K562 (cell line): ENCODE data around the gene COG6. TPM values are rescaled to one million over a fixed set of nuclear protein-coding genes. Genes with fewer than 3 reads are reported as not detected.

ENCODE experiments used
- CBX2 ChIP-seq: fragments of 200-600 bp; sonication (generic); IDR thresholded peaks from one replicate; pipeline ENCODE4 v1.6.1; 2012; ENCODE audit warnings: mild to moderate bottlenecking, low read length, inconsistent platforms; ENCODE audit not compliant: insufficient read depth, poor library complexity, severe bottlenecking
- HMGN3 ChIP-seq: IDR thresholded peaks from 2 replicates; pipeline ENCODE4 v1.6.1; 2011; ENCODE audit warnings: borderline replicate concordance, low read depth, mild to moderate bottlenecking, mixed read lengths, low read length; ENCODE audit not compliant: insufficient read length; ENCODE audit errors: extremely low read depth
- JUN ChIP-seq, 2 experiments: sonication (generic) in 1 of 2; formaldehyde crosslinking in 1 of 2; IDR thresholded peaks; 2 replicates each; pipeline versions ENCODE4 v1.6.1 to v1.8.0; 2012 to 2022; ENCODE audit warnings: borderline replicate concordance in 2 of 2, mild to moderate bottlenecking in 2 of 2, improper control_type of control experiment in 1 of 2, low read depth in 1 of 2, low read length in 1 of 2, missing genetic modification reagents in 1 of 2
- L3MBTL2 ChIP-seq: fragments of 450-650 bp; IDR thresholded peaks from 2 replicates; pipeline ENCODE4 v1.6.1; 2016; ENCODE audit warnings: mild to moderate bottlenecking, moderate library complexity
- LEF1 ChIP-seq: fragments of 450-650 bp; IDR thresholded peaks from 2 replicates; pipeline ENCODE4 v1.6.1; 2016; ENCODE audit warnings: mild to moderate bottlenecking
- MGA ChIP-seq: fragments of 450-650 bp; IDR thresholded peaks from 2 replicates; pipeline ENCODE4 v1.6.1; 2016; ENCODE audit warnings: mild to moderate bottlenecking, moderate library complexity
- NELFE ChIP-seq: IDR thresholded peaks from 2 replicates; pipeline ENCODE4 v1.6.1; 2011; ENCODE audit warnings: mild to moderate bottlenecking; ENCODE audit not compliant: insufficient read depth, insufficient read length
- NFRKB ChIP-seq: fragments of 450-650 bp; IDR thresholded peaks from 2 replicates; pipeline ENCODE4 v1.6.1; 2016; ENCODE audit warnings: low read depth
- NR3C1 ChIP-seq: sonication (generic); formaldehyde crosslinking; IDR thresholded peaks from 2 replicates; pipeline ENCODE4 v1.8.1; 2022; ENCODE audit warnings: missing genetic modification reagents
- RBBP5 ChIP-seq: fragments of 200-600 bp; sonication (generic); IDR thresholded peaks from 2 replicates; pipeline ENCODE4 v1.6.1; 2012; ENCODE audit warnings: borderline replicate concordance, mild to moderate bottlenecking, low read length, control low read depth, inconsistent platforms; ENCODE audit not compliant: insufficient read depth, poor library complexity, severe bottlenecking
- SUPT5H ChIP-seq: fragments of 450-650 bp; IDR thresholded peaks from 2 replicates; pipeline ENCODE4 v1.6.1; 2016
- TEAD4 ChIP-seq, 2 experiments: sonication (generic) in 1 of 2; formaldehyde crosslinking in 1 of 2; IDR thresholded peaks; 2 replicates each; pipeline versions ENCODE4 v1.6.1 to v1.8.0; 2012 to 2022; ENCODE audit warnings: borderline replicate concordance in 1 of 2, inconsistent platforms in 1 of 2, low read length in 1 of 2, mild to moderate bottlenecking in 1 of 2, missing genetic modification reagents in 1 of 2
- TFAM ChIP-seq: fragments of 250-450 bp; sonication (Bioruptor Pico); conservative IDR thresholded peaks from 2 replicates; pipeline ENCODE4 v1.5.0; 2021; ENCODE audit warnings: mild to moderate bottlenecking, moderate library complexity
- ZNF124 ChIP-seq: sonication (generic); formaldehyde crosslinking; IDR thresholded peaks from 2 replicates; pipeline ENCODE4 v1.8.1; 2022; ENCODE audit warnings: missing genetic modification reagents
- ZNF24 ChIP-seq: fragments of 450-650 bp; IDR thresholded peaks from 2 replicates; pipeline ENCODE4 v1.6.1; 2016
- ZNF511 ChIP-seq: sonication (generic); formaldehyde crosslinking; IDR thresholded peaks from 2 replicates; pipeline ENCODE4 v1.8.0; 2022; ENCODE audit warnings: mild to moderate bottlenecking, missing genetic modification reagents
- polyA plus RNA-seq, 8 experiments: library from polyadenylated mRNA; depleted of rRNA in 4 of 8; stranded (reverse) in 5 of 8; unstranded in 3 of 8; fragments of >200 nt; fragmentation: Nextera tagmentation in 2 of 8; fragmentation: Illumina TruSeq in 1 of 8; extraction: Ambion mirVana in 2 of 8; extraction: Trizol in 1 of 8; gene quantifications; 2 replicates each; pipeline versions ENCODE4 v1.2.1 to v1.2.3, GENCODE V29; 2011 to 2014; ENCODE audit warnings: inconsistent platforms in 1 of 8, missing spikeins in 1 of 8
- total RNA-seq, 7 experiments: library from RNA; depleted of rRNA in 6 of 7; stranded (reverse); fragments of >200 nt in 6 of 7; fragmentation: Illumina TruSeq in 2 of 7; extraction: Trizol in 2 of 7; gene quantifications; 2 replicates each; pipeline versions ENCODE4 v1.2.1 to v1.2.3, GENCODE V29; 2011 to 2021; ENCODE audit warnings: low replicate concordance in 1 of 7

COG6 gene
- total and polyA plus RNA-seq, 9 of the 15 experiments (the other 6 are each of a cell fraction or from before 2014, with no cell fraction given), result 2.6 to 20.9 (median 9.6) TPM

DNA sequence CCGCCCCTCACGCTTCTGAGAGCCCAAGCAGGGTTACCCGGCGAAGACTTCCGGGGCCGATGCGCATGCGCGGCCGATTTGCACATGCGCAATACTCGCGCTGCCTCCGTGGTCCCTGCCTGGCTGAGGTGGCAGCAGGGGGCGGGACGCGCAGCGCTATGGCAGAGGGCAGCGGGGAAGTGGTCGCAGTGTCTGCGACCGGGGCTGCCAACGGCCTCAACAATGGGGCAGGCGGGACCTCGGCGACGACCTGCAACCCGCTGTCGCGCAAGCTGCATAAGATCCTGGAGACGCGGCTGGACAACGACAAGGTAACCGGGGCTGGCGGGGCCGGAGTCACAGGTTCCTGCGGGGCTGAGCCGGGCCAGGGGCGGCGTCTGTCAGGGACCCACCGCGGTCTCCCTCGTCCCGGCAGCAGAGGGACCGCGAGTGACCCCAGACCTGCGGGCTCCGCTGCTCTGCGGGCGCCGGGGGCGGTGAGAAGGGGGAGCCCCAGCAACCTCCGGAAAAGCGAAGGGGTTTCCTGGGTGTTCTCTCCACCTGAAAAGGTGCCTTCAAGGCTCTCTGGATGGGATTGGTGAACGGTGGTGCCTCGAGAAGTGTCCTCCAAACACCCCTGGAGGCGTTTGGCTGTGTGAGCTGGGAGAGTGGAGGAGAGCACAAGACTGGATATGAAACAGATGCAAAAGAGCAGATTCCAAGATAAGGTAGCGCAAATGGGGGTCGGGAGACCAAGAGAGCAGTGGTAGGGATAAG lies at the start of gene COG6 (continued):
- TF ChIP-seq CBX2 (no peak), TFAM (CRISPR knock-in tag) (no peak), RBBP5 (peak; percentile 55), L3MBTL2 (peak; percentile 32; the same call in 1 of the 2 replicates), NFRKB (no peak), JUN (IDR thresholded peaks at IDR 0.05; ENCODE audit: borderline replicate concordance, low read depth, low read length) (no peak), JUN (CRISPR knock-in tag; IDR thresholded peaks at IDR 0.05; ENCODE audit: borderline replicate concordance) (no peak), MGA (peak; percentile 37; the same call in 1 of the 2 replicates), ZNF124 (CRISPR knock-in tag) (no peak), LEF1 (no peak), ZNF24 (no peak), SUPT5H (peak; percentile 64; the same call in 1 of the 2 replicates), HMGN3 (peak; percentile 41), TEAD4 (IDR thresholded peaks at IDR 0.05; ENCODE audit: low read length) (no peak), TEAD4 (CRISPR knock-in tag; IDR thresholded peaks at IDR 0.05; ENCODE audit: borderline replicate concordance) (no peak), NR3C1 (no peak), NELFE (no peak), ZNF511 (no peak)
